CD4-positive, alpha-beta memory T cell (primary cell): ENCODE results near the gene ZNF174. TPM values are rescaled to one million over a fixed set of nuclear protein-coding genes. Genes with fewer than 3 reads are reported as not detected.

ENCODE experiments used
- CTCF ChIA-PET: fragments of 350-600 bp; sonication (Branson Sonifier 250); formaldehyde crosslinking; loops from one replicate; lab custom pipeline; 2021; ENCODE audit warnings: inconsistent platforms; ENCODE audit not compliant: partially characterized antibody; lab: Charles Lee
- POLR2A ChIA-PET: fragments of 350-600 bp; sonication (Branson Sonifier 250); formaldehyde crosslinking; loops from one replicate; lab custom pipeline; 2021; ENCODE audit not compliant: partially characterized antibody; lab: Charles Lee
- DNase-seq, 5 donors: peaks; one replicate each; pipeline versions ENCODE4 v3.0.0 to v3.0.0-alpha.2; 2020 to 2022; ENCODE audit warnings: mixed read lengths in 1 of 5
- H3K27ac ChIP-seq: one replicate; pipeline ENCODE4 v1.7.0; 2013; ENCODE audit warnings: low read depth, low read length
- H3K27me3 ChIP-seq: 2 replicates; pipeline ENCODE4 v1.7.0; 2013; ENCODE audit warnings: mild to moderate bottlenecking, low read length, moderate library complexity; ENCODE audit not compliant: insufficient read depth
- H3K36me3 ChIP-seq: 2 replicates; pipeline ENCODE4 v1.7.0; 2013; ENCODE audit warnings: mild to moderate bottlenecking, low read length, moderate library complexity; ENCODE audit not compliant: insufficient read depth
- H3K4me1 ChIP-seq: 2 replicates; pipeline ENCODE4 v1.7.0; 2013; ENCODE audit warnings: mild to moderate bottlenecking, low read length, moderate library complexity; ENCODE audit not compliant: insufficient read depth
- H3K4me3 ChIP-seq, 2 donors: one replicate each; pipeline ENCODE4 v1.7.0; 2013; ENCODE audit warnings: low read length in 2 of 2, mild to moderate bottlenecking in 1 of 2
- H3K9me3 ChIP-seq, 2 donors: one replicate each; pipeline ENCODE4 v1.7.0; 2013; ENCODE audit warnings: low read length in 2 of 2, control low read depth in 1 of 2; ENCODE audit not compliant: control insufficient read depth in 1 of 2
- H3K27ac Mint-ChIP-seq, 7 donors: one replicate each; pipeline ENCODE4 v1.8.0; 2020 to 2021; ENCODE audit warnings: mixed read lengths in 7 of 7, mild to moderate bottlenecking in 6 of 7, inconsistent platforms in 3 of 7, moderate library complexity in 3 of 7
- H3K27me3 Mint-ChIP-seq, 2 donors: one replicate each; pipeline ENCODE4 v1.8.0; 2020 to 2021; ENCODE audit warnings: mixed read lengths in 2 of 2
- H3K36me3 Mint-ChIP-seq, 2 donors: one replicate each; pipeline ENCODE4 v1.8.0; 2020 to 2021; ENCODE audit warnings: mixed read lengths in 2 of 2, inconsistent platforms in 1 of 2, mild to moderate bottlenecking in 1 of 2
- H3K4me1 Mint-ChIP-seq, 4 donors: one replicate each; pipeline ENCODE4 v1.8.0; 2020 to 2021; ENCODE audit warnings: mixed read lengths in 4 of 4, mild to moderate bottlenecking in 1 of 4
- H3K4me3 Mint-ChIP-seq, 8 donors: one replicate each; pipeline ENCODE4 v1.8.0; 2020 to 2021; ENCODE audit warnings: mixed read lengths in 8 of 8, mild to moderate bottlenecking in 7 of 8, moderate library complexity in 6 of 8, inconsistent platforms in 3 of 8
- H3K9me3 Mint-ChIP-seq, 8 donors: one replicate each; pipeline ENCODE4 v1.8.0; 2020 to 2021; ENCODE audit warnings: mixed read lengths in 8 of 8, mild to moderate bottlenecking in 5 of 8, inconsistent platforms in 3 of 8, moderate library complexity in 1 of 8
- intact Hi-C: fragments of 100-400 bp; cut with micrococcal nuclease; formaldehyde crosslinking; loops from one replicate; pipeline ENCODE4 v1.15.1; 2023
- polyA plus RNA-seq, 2 donors: library from polyadenylated mRNA; unstranded; fragments of 300-500 nt; fragmentation: Illumina TruSeq; gene quantifications; one replicate each; pipeline ENCODE4 v1.2.3, GENCODE V29; 2021
- total RNA-seq, 2 experiments: library from RNA; stranded (reverse); gene quantifications; one replicate each; pipeline ENCODE4 v1.2.3, GENCODE V29; 2021

Gene ZNF174
- total and polyA plus RNA-seq, 4 experiments from 2014 or later: 9.5 to 19.0 (median 18.0) TPM

DNA sequence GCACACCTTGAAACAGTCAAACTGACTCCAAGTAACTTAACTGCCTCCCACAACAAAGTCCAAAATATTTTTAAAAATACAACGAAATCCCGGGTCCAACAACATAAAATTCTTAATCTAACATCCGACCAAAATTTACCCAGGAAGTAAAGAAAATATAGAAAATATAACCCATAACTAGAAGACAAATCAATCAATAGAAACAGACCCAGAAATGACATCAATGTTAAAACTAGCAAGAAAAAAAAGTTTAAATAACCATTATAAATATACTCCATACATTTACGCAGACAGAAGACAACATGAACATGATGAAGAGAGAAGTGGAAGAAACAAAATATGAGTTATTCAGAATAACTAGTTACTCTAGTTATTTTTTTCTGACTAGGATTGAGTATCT lies 38.6 kb downstream of the ZNF174 start:
- no peak for DNase-seq
- POLR2A ChIA-PET: no interaction called here
- CTCF ChIA-PET: no interaction called here
- Mint-ChIP-seq H3K4me1 (peaks cover 4 to 28% (median 20%) of the 10 kb centered on the region in 4 donors), H3K27me3 (peaks cover 0 to 2% of the 10 kb centered on the region in 2 donors), H3K9me3 (peaks cover 0 to 22% (median 13%) of the 10 kb centered on the region in 8 donors), H3K36me3 (peaks cover 38 to 53% of the 10 kb centered on the region in 2 donors), H3K4me3 (no peak overlapping the region), H3K27ac (no peak overlapping the region)
- Histone ChIP-seq H3K27ac (no peak overlapping the region), H3K4me1 (peaks cover 13% of the 10 kb centered on the region), H3K4me3 (no peak overlapping the region), H3K9me3 (peaks cover 0 to 8% of the 10 kb centered on the region in 2 donors), H3K27me3 (no peaks in the 10 kb centered on the region), H3K36me3 (peaks cover 4% of the 10 kb centered on the region)
- intact Hi-C loops: no loop called here

DNA sequence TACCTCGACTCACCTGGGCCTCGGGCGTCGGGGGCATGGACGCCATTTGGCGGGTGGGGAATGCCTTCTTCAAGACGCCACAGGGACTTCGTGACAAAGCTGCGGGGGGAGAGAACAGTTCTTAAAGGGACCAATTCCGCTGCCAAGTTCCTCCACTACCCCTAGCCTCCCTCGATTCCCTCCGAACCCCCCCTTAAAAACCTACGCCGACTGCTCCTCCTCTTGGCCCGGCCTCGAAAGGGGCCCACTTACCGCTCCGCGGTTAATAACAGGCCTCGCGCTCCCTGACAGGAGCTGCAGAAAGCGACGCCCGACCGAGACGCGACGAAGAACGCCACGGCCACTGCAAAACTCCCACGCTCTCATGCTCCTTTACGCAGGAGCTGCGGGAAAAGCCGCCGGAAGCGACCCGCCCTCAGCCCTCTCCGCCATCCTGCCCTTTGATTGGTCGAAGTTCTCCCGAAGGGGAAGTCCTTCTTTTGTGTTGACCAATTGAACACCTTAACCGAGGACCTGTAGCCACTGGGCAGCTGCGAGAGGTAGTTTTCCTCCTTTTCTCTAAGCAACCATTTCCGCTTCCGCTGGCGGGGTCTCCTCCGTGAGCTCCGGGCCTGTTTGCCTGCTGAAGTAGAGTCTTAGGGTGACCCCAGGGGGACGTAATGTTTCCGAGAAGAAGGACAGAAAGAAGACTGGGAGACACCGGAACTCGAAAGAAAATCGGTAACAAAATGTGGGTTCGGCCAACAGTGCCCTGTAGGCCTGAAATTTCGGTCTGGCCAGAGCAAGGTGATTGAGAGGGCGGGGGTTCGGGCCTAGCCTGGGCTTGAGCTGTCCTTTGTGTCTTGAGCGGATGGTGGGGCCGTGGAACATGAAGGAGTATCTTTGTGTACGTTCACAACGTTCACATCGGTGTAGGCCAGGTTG lies 42.4 kb downstream of the ZNF174 start, which contains the start of the genes NAA60 and ZNF597:
Gene NAA60 (plus strand): TSS at position 573 of the 924 bp plus-strand sequence. CDS start 32,548 bp downstream, outside the sequence.
Gene ZNF597 (minus strand): TSS at position 397 of the 924 bp plus-strand sequence. CDS start 351 bp downstream, at position 46.
- intact Hi-C loops: loop anchor here (2.0 kb wide), 3 partner anchors 15 to 167 kb away; partner anchors contain the start of genes SLX4, ZNF174 and ZSCAN32
- H3K4me1 Mint-ChIP-seq: peaks cover 8 to 39% (median 23%) of the 10 kb centered on the region in 4 donors
- CTCF ChIA-PET: interaction anchor here (0.9 to 1.7 kb wide), 5 partner anchors 14 to 271 kb away, joined by 3 to 6 read pairs (median 4); partner anchors contain the start of genes TIGD7, ZNF174, ZNF75A and ZSCAN32

DNA sequence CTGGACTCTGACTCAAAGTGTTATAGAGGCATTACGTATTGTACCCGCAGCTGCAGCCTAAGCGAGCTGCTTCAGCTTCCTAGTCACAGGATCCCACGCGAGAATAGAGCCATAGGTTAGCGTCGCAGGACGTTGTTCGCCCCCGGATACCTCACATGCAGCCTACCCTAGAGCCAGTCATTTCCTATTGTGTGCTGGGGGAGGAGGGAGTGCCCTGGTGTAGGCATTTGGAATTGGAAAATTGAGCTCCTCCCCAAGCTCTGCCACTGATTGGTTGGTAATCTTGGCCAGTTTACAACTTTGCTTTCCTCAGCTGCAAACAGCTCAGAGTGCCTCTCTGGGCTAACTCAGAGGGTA lies 43.0 kb downstream of the ZNF174 start:
- H3K27ac ChIP-seq: peak overlapping the region; percentile 80
- Mint-ChIP-seq H3K9me3 (peaks cover 0 to 22% (median 13%) of the 10 kb centered on the region in 8 donors), H3K27me3 (no peaks in the 10 kb centered on the region), H3K36me3 (peaks cover 25 to 41% of the 10 kb centered on the region in 2 donors), H3K4me1 (peaks cover 8 to 39% (median 23%) of the 10 kb centered on the region in 4 donors), H3K4me3 (peak overlapping the region; percentile 96 to 99 (median 96)), H3K27ac (peak overlapping the region; percentile 88 to 99 (median 97))
- peaks cover 0 to 8% of the 10 kb centered on the region in 2 donors for H3K9me3 ChIP-seq
- H3K36me3 ChIP-seq: peaks cover 6% of the 10 kb centered on the region
- peak in 3 of 5 donors; percentile 27 to 73 (median 71) for DNase-seq
- peaks cover 24% of the 10 kb centered on the region for H3K4me1 ChIP-seq
- POLR2A ChIA-PET: interaction anchor here (0.7 to 2.3 kb wide), 13 partner anchors 13 to 414 kb away, joined by 3 to 17 read pairs (median 5); partner anchors contain the start of genes CLUAP1, IL32, TIGD7 and ZNF174
- H3K27me3 ChIP-seq: no peaks in the 10 kb centered on the region
- intact Hi-C loops: no loop called here
- CTCF ChIA-PET: interaction anchor here (0.9 to 1.7 kb wide), 4 partner anchors 13 to 261 kb away, joined by 3 to 6 read pairs (median 4); partner anchors contain the start of genes TIGD7, ZNF174, ZNF75A and ZSCAN32
- peak overlapping the region; percentile 66 to 67 for H3K4me3 ChIP-seq

More for the DNA sequence above, 42.4 kb downstream of the ZNF174 start, which contains the start of the genes NAA60 and ZNF597:
- H3K36me3 Mint-ChIP-seq: peaks cover 23 to 40% of the 10 kb centered on the region in 2 donors
- H3K27ac Mint-ChIP-seq: peak within 1 kb of the TSS; percentile 88 to 99 (median 97)
- no peaks in the 10 kb centered on the region for H3K27me3 ChIP-seq
- peak within 1 kb of the TSS; percentile 80 for H3K27ac ChIP-seq
- peaks cover 0 to 8% of the 10 kb centered on the region in 2 donors for H3K9me3 ChIP-seq
- no peaks in the 10 kb centered on the region for H3K27me3 Mint-ChIP-seq
- peaks cover 0 to 22% (median 13%) of the 10 kb centered on the region in 8 donors for H3K9me3 Mint-ChIP-seq
- H3K4me3 ChIP-seq: peak within 1 kb of the TSS; percentile 66 to 67
- DNase-seq: peak; percentile 80 to 88 (median 82)
- POLR2A ChIA-PET: interaction anchor here (0.7 to 2.3 kb wide), 15 partner anchors 11 to 378 kb away, joined by 3 to 17 read pairs (median 4); partner anchors contain the start of genes CLUAP1, IL32, TIGD7 and ZNF174
- peaks cover 5% of the 10 kb centered on the region for H3K36me3 ChIP-seq
- peak within 1 kb of the TSS; percentile 96 to 99 (median 96) for H3K4me3 Mint-ChIP-seq
- peaks cover 24% of the 10 kb centered on the region for H3K4me1 ChIP-seq

DNA sequence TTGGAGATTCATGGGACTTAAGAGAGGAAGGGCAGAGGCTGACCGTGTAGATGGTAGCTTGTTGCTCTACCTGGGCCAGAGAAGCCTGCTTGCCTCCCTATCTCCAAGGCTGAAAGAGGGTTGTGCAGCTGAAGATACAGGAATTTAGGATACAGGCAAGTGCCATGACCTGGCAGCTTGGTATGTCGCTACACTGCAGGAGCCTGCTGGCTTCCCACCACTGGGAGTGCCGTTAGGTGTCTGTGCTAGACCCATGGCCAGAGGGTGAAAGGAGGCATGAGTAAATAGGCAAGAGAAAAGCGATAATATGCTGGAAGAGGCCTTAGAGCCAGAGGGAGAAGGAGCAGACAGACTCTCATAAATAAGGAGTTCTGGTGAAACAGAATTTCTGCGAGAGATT lies 53.1 kb downstream of the ZNF174 start:
- DNase-seq: no peak
- H3K4me3 ChIP-seq: no peak overlapping the region
- H3K27ac ChIP-seq: no peak overlapping the region
- H3K36me3 ChIP-seq: no peaks in the 10 kb centered on the region
- no peaks in the 10 kb centered on the region for H3K27me3 Mint-ChIP-seq
- peak overlapping the region in 2 of 8 donors; percentile 45 to 59 for H3K4me3 Mint-ChIP-seq
- ChIA-PET CTCF (interaction anchor here (0.6 kb wide), 1 partner anchor 495 kb away, joined by 3 read pairs; no protein-coding TSS in a partner anchor), POLR2A (interaction anchor here (0.8 kb wide), 1 partner anchor 11 kb away, joined by 3 read pairs; the partner anchor contains the start of genes NAA60 and ZNF597)
- H3K27ac Mint-ChIP-seq: peak overlapping the region in 3 of 7 donors; percentile 56 to 74 (median 69)
- peaks cover 10 to 31% (median 22%) of the 10 kb centered on the region in 4 donors for H3K4me1 Mint-ChIP-seq
- no peaks in the 10 kb centered on the region for H3K9me3 Mint-ChIP-seq
- intact Hi-C loops: loop anchor here (10.0 kb wide), 1 partner anchor 299 kb away; no protein-coding TSS in a partner anchor
- H3K36me3 Mint-ChIP-seq: peaks cover 0 to 11% of the 10 kb centered on the region in 2 donors
- peaks cover 15% of the 10 kb centered on the region for H3K4me1 ChIP-seq
- H3K27me3 ChIP-seq: no peaks in the 10 kb centered on the region
- H3K9me3 ChIP-seq: no peaks in the 10 kb centered on the region

DNA sequence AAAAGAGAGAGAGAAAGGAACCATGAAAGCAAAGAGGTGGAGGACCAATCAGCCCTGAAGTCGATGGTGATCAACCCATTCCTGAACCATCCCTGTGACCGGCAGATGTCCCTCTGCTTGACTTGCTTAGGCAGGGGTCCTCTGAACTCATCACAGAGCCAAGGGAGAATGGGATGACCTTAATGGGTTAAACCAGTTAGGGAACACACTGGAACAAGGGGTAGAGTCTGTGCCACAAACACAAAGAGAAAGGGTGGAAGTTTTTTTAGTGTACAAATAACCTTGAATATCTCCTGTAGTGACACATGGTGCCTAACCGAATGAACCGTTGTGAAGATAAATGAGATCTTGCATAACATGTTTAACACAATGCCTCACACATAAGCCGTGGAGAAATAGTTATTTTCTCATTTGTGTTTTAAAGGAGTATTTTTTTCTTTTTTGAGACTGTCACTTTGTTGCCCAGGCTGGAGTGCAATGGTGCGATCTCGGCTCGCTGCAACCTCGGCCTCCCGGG lies 53.7 kb downstream of the ZNF174 start:
- H3K4me1 Mint-ChIP-seq: peaks cover 16 to 37% (median 28%) of the 10 kb centered on the region in 4 donors
- H3K27me3 Mint-ChIP-seq: no peaks in the 10 kb centered on the region
- H3K27me3 ChIP-seq: no peaks in the 10 kb centered on the region
- POLR2A ChIA-PET: interaction anchor here (0.8 kb wide), 1 partner anchor 11 kb away, joined by 3 read pairs; the partner anchor contains the start of genes NAA60 and ZNF597
- H3K4me3 Mint-ChIP-seq: peak overlapping the region in 5 of 8 donors; percentile 4 to 59 (median 51)
- no peaks in the 10 kb centered on the region for H3K36me3 ChIP-seq
- no peaks in the 10 kb centered on the region for H3K9me3 Mint-ChIP-seq
- no peak overlapping the region for H3K27ac ChIP-seq
- no peak overlapping the region for H3K4me3 ChIP-seq
- peaks cover 21% of the 10 kb centered on the region for H3K4me1 ChIP-seq
- peaks cover 0 to 11% of the 10 kb centered on the region in 2 donors for H3K36me3 Mint-ChIP-seq
- intact Hi-C loops: loop anchor here (10.0 kb wide), 1 partner anchor 300 kb away; no protein-coding TSS in a partner anchor
- no peaks in the 10 kb centered on the region for H3K9me3 ChIP-seq
- no peak for DNase-seq
- CTCF ChIA-PET: no interaction called here
- peak overlapping the region in 3 of 7 donors; percentile 17 to 74 (median 69) for H3K27ac Mint-ChIP-seq
